Stimulated activated CD8-positive, alpha-beta memory T cell treated with anti-CD3 and anti-CD28 coated beads, Interleukin-4, amount 100 ng/mL, for 24 hours (primary cell): ENCODE data around the gene SENP8.

Experiments
- DNase-seq: peaks from one replicate; pipeline ENCODE4 v3.0.0-alpha.2; 2020; ENCODE audit warnings: low read depth

Gene SENP8

GRCh38 chr15:72175186-72176044 is 57.2 kb downstream of the SENP8 start:
- no peak for DNase-seq

DNA sequence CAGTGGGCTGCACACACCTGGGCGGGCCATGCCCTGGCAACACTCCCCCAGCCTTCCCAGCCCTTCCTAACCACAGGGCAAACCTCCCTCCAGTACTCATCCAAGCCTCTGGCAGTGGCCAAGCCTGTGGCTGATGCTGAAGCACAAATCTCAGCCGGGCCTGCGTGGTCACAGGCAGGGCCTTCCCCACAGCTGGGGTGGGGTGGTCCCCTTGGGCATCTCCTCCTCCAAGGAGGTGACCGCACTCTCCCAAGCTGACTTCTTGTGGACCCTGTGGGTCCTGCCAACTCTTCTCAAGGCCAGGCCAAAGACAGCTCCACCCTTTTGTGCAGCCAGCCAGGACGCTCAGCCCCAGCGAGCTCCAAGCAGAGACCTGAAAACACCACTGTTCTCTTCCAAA is 58.0 kb downstream of the SENP8 start:
- DNase-seq: no peak

- DNase-seq: no peak
These were observed 58.5 kb downstream of the SENP8 start for GRCh38 chr15:72176743-72177142.

DNA sequence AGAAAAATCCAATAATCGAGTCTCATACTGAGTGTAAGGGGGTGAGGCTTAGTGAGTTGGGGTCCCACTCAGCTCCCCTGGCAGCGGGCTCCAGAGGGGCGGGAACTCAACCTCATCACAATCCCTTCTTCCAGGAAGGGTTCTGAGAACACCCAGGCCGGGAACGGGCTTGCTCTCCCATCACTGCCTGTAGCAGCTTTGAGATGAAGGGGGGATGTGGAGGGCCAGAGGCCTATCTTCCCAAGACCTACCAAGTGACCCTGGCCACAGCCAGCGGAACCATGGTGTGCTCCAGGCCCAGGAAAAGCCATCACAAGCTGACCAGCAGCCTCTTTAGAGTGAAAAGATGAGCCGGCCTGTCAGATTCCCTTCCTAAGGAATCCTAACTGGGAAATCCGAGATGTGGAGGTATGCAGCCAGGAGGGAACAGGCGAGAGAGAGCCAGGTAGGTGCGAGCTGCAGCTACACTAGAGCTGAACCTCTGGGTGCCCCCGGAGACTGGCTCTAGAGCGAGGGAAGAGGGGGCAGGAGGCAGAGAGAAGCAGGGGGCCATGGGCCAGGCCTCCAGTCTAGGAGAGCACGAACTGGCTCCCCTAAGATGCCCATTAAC is 60.9 kb downstream of the SENP8 start:
- no peak for DNase-seq

DNA sequence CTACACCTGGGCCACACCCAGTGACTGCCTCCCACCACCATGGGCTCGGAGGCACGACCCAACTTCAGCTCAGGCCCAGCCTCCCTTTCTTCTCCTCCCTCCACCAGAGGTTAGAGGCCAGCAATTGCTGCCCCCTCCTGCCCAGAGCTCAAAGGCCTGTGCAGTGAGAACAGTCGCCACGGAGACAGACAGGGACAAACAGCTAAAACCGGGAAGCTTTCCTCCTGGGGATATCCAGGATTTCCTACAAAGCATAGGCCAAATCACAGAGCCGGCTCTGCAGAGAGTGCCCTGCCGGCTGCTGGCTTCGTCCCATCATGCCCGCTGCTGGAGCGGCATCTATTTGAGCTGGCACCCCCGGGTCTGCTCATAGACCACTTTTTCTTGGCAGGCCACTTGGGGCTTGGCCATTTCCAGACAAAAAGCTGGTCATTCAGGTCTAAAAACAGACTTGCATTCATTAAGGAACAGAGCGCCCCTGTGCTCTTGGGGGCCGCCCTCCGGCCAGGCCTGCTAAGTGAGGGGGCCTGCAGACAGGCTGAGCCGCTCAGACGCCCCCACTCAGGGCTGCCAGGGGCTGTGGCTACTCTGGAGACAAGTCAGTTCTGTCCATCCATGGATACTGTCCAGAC is 61.9 kb downstream of the SENP8 start:
- no peak for DNase-seq

DNA sequence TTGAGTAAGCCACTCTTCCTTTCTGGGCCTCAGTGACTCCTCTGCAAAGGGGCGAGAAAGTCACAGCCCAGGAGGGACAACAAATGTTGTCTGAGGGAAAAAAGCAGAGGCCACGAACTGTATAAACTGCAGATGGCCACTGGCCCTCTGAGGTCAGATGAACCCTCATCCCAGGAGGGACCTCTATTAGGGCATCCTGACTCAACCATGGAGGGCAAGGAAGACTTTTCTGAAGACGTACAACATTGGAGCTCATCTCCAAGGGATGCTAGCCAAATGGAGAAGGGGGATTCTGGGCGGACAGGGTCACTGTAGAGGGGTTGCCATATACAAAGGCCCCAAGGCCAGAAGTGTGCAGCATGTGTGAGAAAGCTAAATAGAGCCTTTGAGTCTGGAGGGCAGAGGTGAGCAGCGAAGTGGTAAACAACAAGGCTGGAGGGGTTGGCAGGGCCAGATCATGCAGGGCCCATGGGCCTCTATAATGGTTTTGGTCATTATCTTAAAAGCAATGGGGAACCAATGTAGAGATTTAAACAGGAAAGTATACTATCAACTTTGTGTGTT is 62.6 kb downstream of the SENP8 start:
- no peak for DNase-seq

DNA sequence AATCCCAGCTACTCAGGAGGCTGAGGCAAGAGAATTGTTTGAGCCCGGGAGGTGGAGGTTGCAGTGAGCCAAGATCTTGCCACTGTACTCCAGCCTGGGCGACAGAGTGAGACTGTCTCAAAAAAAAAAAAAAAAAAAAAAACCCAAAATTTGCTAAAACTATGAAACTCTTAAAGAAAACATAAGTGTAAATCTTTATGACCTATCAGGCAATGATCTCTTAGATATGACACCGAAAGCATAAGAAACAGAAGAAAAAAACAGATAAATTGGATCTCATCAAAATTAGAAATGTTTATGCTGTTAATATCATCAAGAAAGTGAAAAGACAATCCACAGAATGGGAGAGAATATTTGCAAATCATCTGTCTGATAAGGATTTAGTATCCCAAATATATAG is 64.0 kb downstream of the SENP8 start:
- DNase-seq: no peak

DNA sequence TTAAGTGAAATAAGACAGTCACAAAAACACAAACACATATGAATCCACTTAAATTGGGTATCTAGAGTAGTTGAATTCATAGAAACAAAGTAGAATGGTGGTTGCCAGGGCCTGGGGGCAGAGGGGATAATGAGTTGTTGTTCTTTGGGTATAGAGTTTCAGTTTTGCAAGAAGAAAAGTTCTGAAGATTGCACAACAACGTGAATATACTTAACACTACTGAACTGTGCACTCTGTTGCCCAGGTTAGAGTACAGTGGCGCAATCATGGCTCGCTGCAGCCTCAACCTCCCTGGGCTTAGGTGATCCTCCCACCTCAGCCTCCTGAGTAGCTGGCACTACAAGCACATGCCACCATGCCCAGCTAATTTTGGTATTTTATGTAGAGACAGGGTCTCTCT is 64.5 kb downstream of the SENP8 start:
- DNase-seq: no peak

GRCh38 chr15:72183781-72184164 is 65.6 kb downstream of the SENP8 start:
- DNase-seq: no peak

DNA sequence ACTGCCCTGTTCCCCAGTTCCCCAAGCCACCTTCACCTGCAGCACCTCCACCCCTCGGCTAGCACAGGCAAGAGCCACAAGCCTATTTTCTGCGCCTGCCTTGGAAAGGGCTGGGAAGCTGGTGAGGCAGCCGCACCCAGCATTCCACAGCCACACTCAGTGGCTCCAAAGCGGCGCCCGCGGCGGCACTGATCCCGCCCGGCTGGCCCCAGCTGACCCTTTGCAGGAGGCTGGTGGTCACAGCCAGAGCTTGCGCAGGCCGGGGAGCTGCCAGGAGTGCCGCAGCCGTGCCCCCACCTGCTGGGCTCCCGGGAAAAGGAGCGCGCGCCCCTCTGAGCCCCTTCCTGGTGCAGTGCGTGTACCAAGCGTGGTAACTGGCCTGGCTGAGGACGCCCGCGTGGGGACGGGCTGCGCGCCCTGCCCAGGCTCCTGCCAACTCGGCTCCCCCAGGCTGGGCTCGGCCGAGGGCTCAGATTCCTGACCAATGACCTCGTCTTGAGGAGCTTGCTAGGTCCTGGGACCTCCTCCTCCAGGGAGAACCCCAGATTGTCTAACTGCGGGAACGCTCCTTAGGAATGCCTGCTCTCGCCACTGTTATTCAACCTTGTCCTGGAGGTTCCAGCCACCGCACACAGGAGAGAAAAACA is 66.1 kb downstream of the SENP8 start:
- DNase-seq: no peak

- DNase-seq: no peak
These were observed 71.2 kb downstream of the SENP8 start for GRCh38 chr15:72189250-72189902.

DNA sequence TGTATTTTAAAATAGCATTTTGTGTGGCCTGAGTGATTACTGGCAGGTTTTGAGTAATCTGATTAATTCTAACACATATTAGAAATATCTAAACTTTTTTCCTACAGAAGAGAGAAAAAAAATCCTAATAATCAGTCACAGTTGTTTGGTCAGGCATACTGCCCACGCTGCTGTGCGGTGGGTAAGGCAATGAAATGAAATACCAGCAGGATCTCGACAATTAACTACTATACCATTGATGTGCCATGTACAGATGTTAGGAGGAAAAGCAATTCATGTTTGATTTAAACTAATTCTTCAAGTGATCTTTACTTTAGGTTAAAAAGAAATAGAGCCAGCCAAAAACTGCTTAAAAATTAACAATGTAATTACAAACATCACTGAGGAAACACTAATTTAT is 74.2 kb downstream of the SENP8 start:
- no peak for DNase-seq
